HCT116 (cell line): ENCODE results near the gene COL5A1. TPM values are rescaled to one million over a fixed set of nuclear protein-coding genes. Genes with fewer than 3 reads are reported as not detected.

Experiments
- ATAC-seq: fragments of 200-7000 bp; cut with Tn5 transposase; 2 replicates; pipeline ENCODE4 v1.9.1; 2020; ENCODE audit warnings: mild to moderate bottlenecking, moderate library complexity
- BruUV-seq: library from RNA; stranded (reverse); fragments of 400-500 nt; replicated peaks from 2 replicates; lab custom pipeline; 2021; lab: Mats Ljungman, UMichigan
- CTCF ChIA-PET: fragments of 300-600 bp; sonication (Branson Sonifier 250); formaldehyde crosslinking; loops from one replicate; lab custom pipeline; 2021; ENCODE audit warnings: antibody characterized with exemption; lab: Charles Lee
- POLR2A ChIA-PET: fragments of 300-600, 350-600 bp; sonication (Branson Sonifier 250); formaldehyde crosslinking; loops from one replicate; lab custom pipeline; 2021; ENCODE audit warnings: antibody characterized with exemption; lab: Charles Lee
- RAD21 ChIA-PET, 2 experiments: fragments of 300-600 bp; sonication (Branson Sonifier 250); formaldehyde crosslinking; loops; one replicate each; lab custom pipeline; 2023; ENCODE audit warnings: low total read pairs in 2 of 2; ENCODE audit not compliant: uncharacterized antibody in 2 of 2, unreplicated experiment in 2 of 2, low non-redundant PET in 1 of 2; lab: Charles Lee
- DNase-seq: peaks from one replicate; pipeline ENCODE4 v3.0.0-alpha.2; 2010; ENCODE audit warnings: low read depth, low spot score
- H2AFZ ChIP-seq: fragments of 200-600 bp; shearing (Covaris generic), sonication (generic); 2 replicates; pipeline ENCODE4 v1.6.1; 2017; ENCODE audit warnings: low read depth, mixed run types, mixed read lengths, antibody characterized with exemption, low read length; ENCODE audit not compliant: poor library complexity, severe bottlenecking
- H3K27ac ChIP-seq: 2 replicates; pipeline ENCODE4 v1.5.1; 2012; ENCODE audit warnings: low read depth, low read length
- H3K27me3 ChIP-seq: fragments of 200-600 bp; sonication (generic); 2 replicates; pipeline ENCODE4 v1.6.1; 2016; ENCODE audit warnings: mixed run types, low read length, mixed read lengths; ENCODE audit not compliant: insufficient read depth
- H3K36me3 ChIP-seq, 2 experiments: fragments of 200-500 bp in 1 of 2; fragments of 200-600 bp in 1 of 2; sonication (Bioruptor generic) in 1 of 2; sonication (generic) in 1 of 2; 2 replicates each; pipeline versions ENCODE4 v1.5.1 to v1.6.1; 2014 to 2016; ENCODE audit warnings: low read length in 2 of 2, inconsistent platforms in 1 of 2, mixed read lengths in 1 of 2, mixed run types in 1 of 2; ENCODE audit not compliant: insufficient read depth in 2 of 2, control insufficient read depth in 1 of 2
- H3K4me1 ChIP-seq, 2 experiments: fragments of 200-600 bp in 1 of 2; sonication (generic) in 1 of 2; 2 replicates each; pipeline versions ENCODE4 v1.5.1 to v1.6.1; 2012 to 2017; ENCODE audit warnings: low read length in 2 of 2, inconsistent platforms in 1 of 2, mild to moderate bottlenecking in 1 of 2, mixed read lengths in 1 of 2, mixed run types in 1 of 2, moderate library complexity in 1 of 2; ENCODE audit not compliant: insufficient read depth in 2 of 2, control insufficient read depth in 1 of 2
- H3K4me2 ChIP-seq: fragments of 200-600 bp; sonication (generic); 2 replicates; pipeline ENCODE4 v1.6.1; 2017; ENCODE audit warnings: mixed run types, low read length, mixed read lengths
- H3K4me3 ChIP-seq, 2 experiments: fragments of 200-600 bp in 1 of 2; sonication (generic) in 1 of 2; replicated peaks in 1 of 2; 2 replicates each; pipeline ENCODE4 v1.5.1; 2011 to 2016; ENCODE audit warnings: low read length in 2 of 2, control low read depth in 1 of 2, low read depth in 1 of 2, mild to moderate bottlenecking in 1 of 2, mixed read lengths in 1 of 2, mixed run types in 1 of 2
- H3K79me2 ChIP-seq: fragments of 200-600 bp; sonication (generic); 2 replicates; pipeline ENCODE4 v1.6.1; 2017; ENCODE audit warnings: mild to moderate bottlenecking, mixed run types, low read length, moderate library complexity, mixed read lengths; ENCODE audit not compliant: insufficient read depth
- H3K9ac ChIP-seq: fragments of 200-600 bp; sonication (generic); 2 replicates; pipeline ENCODE4 v1.6.1; 2016; ENCODE audit warnings: low read length, mixed read lengths
- H3K9me2 ChIP-seq: fragments of 200-600 bp; sonication (generic), shearing (Covaris generic); 2 replicates; pipeline ENCODE4 v1.6.1; 2017; ENCODE audit warnings: mixed run types, mild to moderate bottlenecking, moderate library complexity; ENCODE audit not compliant: insufficient read depth
- H3K9me3 ChIP-seq, 2 experiments: fragments of 200-500 bp in 1 of 2; fragments of 200-600 bp in 1 of 2; sonication (Bioruptor generic) in 1 of 2; sonication (generic) in 1 of 2; 2 replicates each; pipeline ENCODE4 v1.6.1; 2014 to 2017; ENCODE audit warnings: low read length in 2 of 2, mixed read lengths in 2 of 2, inconsistent platforms in 1 of 2, low read depth in 1 of 2, mild to moderate bottlenecking in 1 of 2, mixed run types in 1 of 2, moderate library complexity in 1 of 2; ENCODE audit not compliant: control insufficient read depth in 1 of 2, insufficient read depth in 1 of 2
- H4K20me1 ChIP-seq: fragments of 200-600 bp; sonication (generic), shearing (Covaris generic); 2 replicates; pipeline ENCODE4 v1.6.1; 2017; ENCODE audit warnings: mixed run types, mild to moderate bottlenecking, moderate library complexity; ENCODE audit not compliant: insufficient read depth
- CBX3 ChIP-seq: IDR thresholded peaks from 2 replicates; pipeline ENCODE4 v1.6.1; 2012; ENCODE audit warnings: low read depth
- CEBPB ChIP-seq: IDR thresholded peaks from 2 replicates; pipeline ENCODE4 v1.6.1; 2012; ENCODE audit warnings: low read depth
- EZH2phosphoT487 ChIP-seq: fragments of 200-600 bp; IDR thresholded peaks from 2 replicates; pipeline ENCODE4 v1.6.1; 2018; ENCODE audit warnings: antibody characterized with exemption, borderline replicate concordance
- JUND ChIP-seq: IDR thresholded peaks from 2 replicates; pipeline ENCODE4 v1.6.1; 2012
- RAD21 ChIP-seq: IDR thresholded peaks from 2 replicates; pipeline ENCODE4 v1.6.1; 2012; ENCODE audit warnings: low read depth, mild to moderate bottlenecking
- YY1 ChIP-seq: IDR thresholded peaks from 2 replicates; pipeline ENCODE4 v1.6.1; 2011; ENCODE audit warnings: low read length, low read depth, moderate library complexity, mild to moderate bottlenecking; ENCODE audit not compliant: insufficient replicate concordance; ENCODE audit errors: extremely low read depth
- ZFX ChIP-seq: fragments of 450-650 bp; IDR thresholded peaks from 2 replicates; pipeline ENCODE4 v1.6.1; 2017
- intact Hi-C: fragments of 100-400 bp; cut with micrococcal nuclease; formaldehyde crosslinking; loops from 2 replicates; pipeline ENCODE4 v1.10.0; 2022
- total RNA-seq: library from RNA; stranded (reverse); gene quantifications from one replicate; pipeline ENCODE4 v1.2.1, GENCODE V29; 2021; ENCODE audit not compliant: unreplicated experiment
- TF ChIP-seq, protein P1 (sequence below): IDR thresholded peaks from 2 replicates; pipeline ENCODE4 v1.6.1; 2012; ENCODE audit warnings: low read depth
- TF ChIP-seq, protein P2 (sequence below): IDR thresholded peaks from 2 replicates; pipeline ENCODE4 v1.6.1; 2011; ENCODE audit warnings: mild to moderate bottlenecking, low read length, moderate library complexity; ENCODE audit not compliant: insufficient replicate concordance; ENCODE audit errors: extremely low read depth

COL5A1 gene
- total RNA-seq, 1 experiment from 2014 or later = 0.30 TPM

DNA sequence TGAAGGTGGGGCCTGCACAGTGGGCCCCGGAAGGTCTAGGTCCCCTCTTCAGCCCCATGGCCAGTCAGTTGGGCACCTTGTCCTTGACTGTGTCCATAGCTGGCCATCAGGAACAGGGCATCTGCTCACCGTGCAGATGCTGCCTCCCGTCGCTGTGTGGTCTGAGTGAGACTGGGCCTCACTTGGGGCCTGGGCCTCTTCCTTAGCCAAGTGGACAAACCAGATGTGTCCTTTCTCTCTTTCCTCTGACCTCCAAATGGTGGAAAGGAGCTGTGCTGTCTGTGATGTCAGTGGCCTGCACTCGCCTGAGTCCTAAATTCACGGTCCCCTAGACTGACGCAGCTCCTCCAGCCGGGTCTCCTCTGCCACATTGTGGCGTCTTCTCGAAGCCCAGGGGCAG, 114.5 kb downstream of the COL5A1 start:
- Histone ChIP-seq H3K4me3 (no peak overlapping the region), H3K27me3 (no peaks in the 10 kb centered on the region), H3K9ac (no peak overlapping the region), H3K9me3 (0 out of 4 replicates have a peak, but pooled peaks cover 0 to 3% of the 10 kb centered on the region in 2 experiments), H3K9me2 (no peaks in the 10 kb centered on the region), H3K36me3 (no peaks in the 10 kb centered on the region), H3K79me2 (no peaks in the 10 kb centered on the region), H2AFZ (no peak overlapping the region), H3K27ac (no peak overlapping the region), H3K4me1 (no peaks in the 10 kb centered on the region), H3K4me2 (no peak overlapping the region), H4K20me1 (no peaks in the 10 kb centered on the region)
- no TSS peak for BruUV-seq
- RAD21 ChIA-PET = no interaction called here
- TF ChIP-seq RAD21 (no peak), CEBPB (no peak)
- TF ChIP-seq, protein P1, sequence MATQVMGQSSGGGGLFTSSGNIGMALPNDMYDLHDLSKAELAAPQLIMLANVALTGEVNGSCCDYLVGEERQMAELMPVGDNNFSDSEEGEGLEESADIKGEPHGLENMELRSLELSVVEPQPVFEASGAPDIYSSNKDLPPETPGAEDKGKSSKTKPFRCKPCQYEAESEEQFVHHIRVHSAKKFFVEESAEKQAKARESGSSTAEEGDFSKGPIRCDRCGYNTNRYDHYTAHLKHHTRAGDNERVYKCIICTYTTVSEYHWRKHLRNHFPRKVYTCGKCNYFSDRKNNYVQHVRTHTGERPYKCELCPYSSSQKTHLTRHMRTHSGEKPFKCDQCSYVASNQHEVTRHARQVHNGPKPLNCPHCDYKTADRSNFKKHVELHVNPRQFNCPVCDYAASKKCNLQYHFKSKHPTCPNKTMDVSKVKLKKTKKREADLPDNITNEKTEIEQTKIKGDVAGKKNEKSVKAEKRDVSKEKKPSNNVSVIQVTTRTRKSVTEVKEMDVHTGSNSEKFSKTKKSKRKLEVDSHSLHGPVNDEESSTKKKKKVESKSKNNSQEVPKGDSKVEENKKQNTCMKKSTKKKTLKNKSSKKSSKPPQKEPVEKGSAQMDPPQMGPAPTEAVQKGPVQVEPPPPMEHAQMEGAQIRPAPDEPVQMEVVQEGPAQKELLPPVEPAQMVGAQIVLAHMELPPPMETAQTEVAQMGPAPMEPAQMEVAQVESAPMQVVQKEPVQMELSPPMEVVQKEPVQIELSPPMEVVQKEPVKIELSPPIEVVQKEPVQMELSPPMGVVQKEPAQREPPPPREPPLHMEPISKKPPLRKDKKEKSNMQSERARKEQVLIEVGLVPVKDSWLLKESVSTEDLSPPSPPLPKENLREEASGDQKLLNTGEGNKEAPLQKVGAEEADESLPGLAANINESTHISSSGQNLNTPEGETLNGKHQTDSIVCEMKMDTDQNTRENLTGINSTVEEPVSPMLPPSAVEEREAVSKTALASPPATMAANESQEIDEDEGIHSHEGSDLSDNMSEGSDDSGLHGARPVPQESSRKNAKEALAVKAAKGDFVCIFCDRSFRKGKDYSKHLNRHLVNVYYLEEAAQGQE = no peak
- POLR2A ChIA-PET = no interaction called here
- intact Hi-C loops = no loop called here
- no peak for ATAC-seq
- no peak for DNase-seq
- CTCF ChIA-PET = no interaction called here

- no peaks in the 10 kb centered on the region for H3K4me1 ChIP-seq
- no peaks in the 10 kb centered on the region for H3K27me3 ChIP-seq
- H3K36me3 ChIP-seq = no peaks in the 10 kb centered on the region
- H3K9ac ChIP-seq = no peak overlapping the region
- ChIA-PET RAD21 (no interaction called here), POLR2A (no interaction called here), CTCF (no interaction called here)
- intact Hi-C loops = no loop called here
- no peak overlapping the region for H3K27ac ChIP-seq
- no peak overlapping the region for H2AFZ ChIP-seq
- 0 out of 4 replicates have a peak, but pooled peaks cover 0 to 3% of the 10 kb centered on the region in 2 experiments for H3K9me3 ChIP-seq
- H3K9me2 ChIP-seq = no peaks in the 10 kb centered on the region
- H3K4me2 ChIP-seq = no peak overlapping the region
- no peak for DNase-seq
- H4K20me1 ChIP-seq = no peaks in the 10 kb centered on the region
- no peak overlapping the region for H3K4me3 ChIP-seq
- no peaks in the 10 kb centered on the region for H3K79me2 ChIP-seq
- TF ChIP-seq EZH2phosphoT487 = no peak
- no peak for TF ChIP-seq JUND
- TF ChIP-seq ZFX = no peak
- TF ChIP-seq CBX3 = no peak
- TF ChIP-seq YY1 = no peak
- TF ChIP-seq, protein P2, sequence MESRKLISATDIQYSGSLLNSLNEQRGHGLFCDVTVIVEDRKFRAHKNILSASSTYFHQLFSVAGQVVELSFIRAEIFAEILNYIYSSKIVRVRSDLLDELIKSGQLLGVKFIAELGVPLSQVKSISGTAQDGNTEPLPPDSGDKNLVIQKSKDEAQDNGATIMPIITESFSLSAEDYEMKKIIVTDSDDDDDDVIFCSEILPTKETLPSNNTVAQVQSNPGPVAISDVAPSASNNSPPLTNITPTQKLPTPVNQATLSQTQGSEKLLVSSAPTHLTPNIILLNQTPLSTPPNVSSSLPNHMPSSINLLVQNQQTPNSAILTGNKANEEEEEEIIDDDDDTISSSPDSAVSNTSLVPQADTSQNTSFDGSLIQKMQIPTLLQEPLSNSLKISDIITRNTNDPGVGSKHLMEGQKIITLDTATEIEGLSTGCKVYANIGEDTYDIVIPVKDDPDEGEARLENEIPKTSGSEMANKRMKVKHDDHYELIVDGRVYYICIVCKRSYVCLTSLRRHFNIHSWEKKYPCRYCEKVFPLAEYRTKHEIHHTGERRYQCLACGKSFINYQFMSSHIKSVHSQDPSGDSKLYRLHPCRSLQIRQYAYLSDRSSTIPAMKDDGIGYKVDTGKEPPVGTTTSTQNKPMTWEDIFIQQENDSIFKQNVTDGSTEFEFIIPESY = no peak
- ATAC-seq = no peak
- no TSS peak for BruUV-seq
Measured at GRCh38 chr9:134757216-134757975, 115.8 kb downstream of the COL5A1 start.
